Neural crest cell (in vitro differentiated cells): ENCODE results near the gene TBATA. TPM values are rescaled to one million over a fixed set of nuclear protein-coding genes. Genes with fewer than 3 reads are reported as not detected.
"Not testable (repeated sequence)": the region's sequence is repeated elsewhere in the genome, so short reads cannot be mapped to it uniquely, and the experiment has no call there.

Source experiments
- DNase-seq: peaks from one replicate; pipeline ENCODE4 v3.0.0; 2021; ENCODE audit warnings: low read depth, mixed read lengths, low spot score
- H3K27ac Mint-ChIP-seq: one replicate; pipeline ENCODE4 v1.8.0; 2021; ENCODE audit warnings: mild to moderate bottlenecking, mixed read lengths; ENCODE audit not compliant: unreplicated experiment
- H3K27me3 Mint-ChIP-seq: 2 replicates; pipeline ENCODE4 v1.8.0; 2021; ENCODE audit warnings: low read depth, mild to moderate bottlenecking, mixed read lengths
- H3K36me3 Mint-ChIP-seq: 2 replicates; pipeline ENCODE4 v1.8.0; 2021; ENCODE audit warnings: low read depth, mild to moderate bottlenecking, mixed read lengths
- H3K4me1 Mint-ChIP-seq: 2 replicates; pipeline ENCODE4 v1.8.0; 2021; ENCODE audit warnings: mixed read lengths
- H3K4me3 Mint-ChIP-seq: one replicate; pipeline ENCODE4 v1.8.0; 2021; ENCODE audit warnings: mild to moderate bottlenecking, mixed read lengths
- H3K9me3 Mint-ChIP-seq: 2 replicates; pipeline ENCODE4 v1.8.0; 2021; ENCODE audit warnings: mixed read lengths
- total RNA-seq: library from RNA; stranded (reverse); gene quantifications from 2 replicates; pipeline ENCODE4 v1.2.1, GENCODE V29; 2021
- TF ChIP-seq, protein P1 (sequence below): fragments of 200-600 bp; sonication (generic); conservative IDR thresholded peaks from 2 replicates; pipeline ENCODE4 v1.5.0; 2021; ENCODE audit warnings: antibody characterized with exemption, mild to moderate bottlenecking

The TBATA gene
- total RNA-seq, 1 donor from 2014 or later: not detected

DNA sequence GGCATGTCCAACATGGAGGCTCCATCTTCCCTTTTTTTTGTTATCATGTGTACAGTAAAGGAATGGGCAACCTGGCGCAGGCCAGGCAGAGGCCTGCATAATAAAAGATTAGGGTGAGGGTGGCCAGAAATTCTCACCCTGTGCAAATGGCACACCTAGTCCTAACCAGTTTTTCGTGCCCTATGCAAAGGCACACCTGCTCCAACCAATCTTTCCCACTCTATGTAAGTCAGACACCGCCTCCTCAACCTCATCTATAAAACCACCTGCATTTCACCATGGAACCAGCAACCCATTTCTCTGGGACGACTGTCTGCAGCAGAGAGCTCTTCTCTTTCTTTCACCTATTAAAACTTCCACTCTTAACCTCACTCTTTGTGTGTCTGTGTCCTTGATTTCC is 16.1 kb downstream of the TBATA start:
- TF ChIP-seq, protein P1, sequence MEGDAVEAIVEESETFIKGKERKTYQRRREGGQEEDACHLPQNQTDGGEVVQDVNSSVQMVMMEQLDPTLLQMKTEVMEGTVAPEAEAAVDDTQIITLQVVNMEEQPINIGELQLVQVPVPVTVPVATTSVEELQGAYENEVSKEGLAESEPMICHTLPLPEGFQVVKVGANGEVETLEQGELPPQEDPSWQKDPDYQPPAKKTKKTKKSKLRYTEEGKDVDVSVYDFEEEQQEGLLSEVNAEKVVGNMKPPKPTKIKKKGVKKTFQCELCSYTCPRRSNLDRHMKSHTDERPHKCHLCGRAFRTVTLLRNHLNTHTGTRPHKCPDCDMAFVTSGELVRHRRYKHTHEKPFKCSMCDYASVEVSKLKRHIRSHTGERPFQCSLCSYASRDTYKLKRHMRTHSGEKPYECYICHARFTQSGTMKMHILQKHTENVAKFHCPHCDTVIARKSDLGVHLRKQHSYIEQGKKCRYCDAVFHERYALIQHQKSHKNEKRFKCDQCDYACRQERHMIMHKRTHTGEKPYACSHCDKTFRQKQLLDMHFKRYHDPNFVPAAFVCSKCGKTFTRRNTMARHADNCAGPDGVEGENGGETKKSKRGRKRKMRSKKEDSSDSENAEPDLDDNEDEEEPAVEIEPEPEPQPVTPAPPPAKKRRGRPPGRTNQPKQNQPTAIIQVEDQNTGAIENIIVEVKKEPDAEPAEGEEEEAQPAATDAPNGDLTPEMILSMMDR: no peak
- H3K9me3 Mint-ChIP-seq: peaks cover 10% of the 10 kb centered on the region
- H3K4me3 Mint-ChIP-seq: no peak overlapping the region
- no peak overlapping the region for H3K27ac Mint-ChIP-seq
- H3K4me1 Mint-ChIP-seq: no peaks in the 10 kb centered on the region
- peaks cover 6% of the 10 kb centered on the region for H3K36me3 Mint-ChIP-seq
- H3K27me3 Mint-ChIP-seq: no peaks in the 10 kb centered on the region
- DNase-seq: no peak

DNA sequence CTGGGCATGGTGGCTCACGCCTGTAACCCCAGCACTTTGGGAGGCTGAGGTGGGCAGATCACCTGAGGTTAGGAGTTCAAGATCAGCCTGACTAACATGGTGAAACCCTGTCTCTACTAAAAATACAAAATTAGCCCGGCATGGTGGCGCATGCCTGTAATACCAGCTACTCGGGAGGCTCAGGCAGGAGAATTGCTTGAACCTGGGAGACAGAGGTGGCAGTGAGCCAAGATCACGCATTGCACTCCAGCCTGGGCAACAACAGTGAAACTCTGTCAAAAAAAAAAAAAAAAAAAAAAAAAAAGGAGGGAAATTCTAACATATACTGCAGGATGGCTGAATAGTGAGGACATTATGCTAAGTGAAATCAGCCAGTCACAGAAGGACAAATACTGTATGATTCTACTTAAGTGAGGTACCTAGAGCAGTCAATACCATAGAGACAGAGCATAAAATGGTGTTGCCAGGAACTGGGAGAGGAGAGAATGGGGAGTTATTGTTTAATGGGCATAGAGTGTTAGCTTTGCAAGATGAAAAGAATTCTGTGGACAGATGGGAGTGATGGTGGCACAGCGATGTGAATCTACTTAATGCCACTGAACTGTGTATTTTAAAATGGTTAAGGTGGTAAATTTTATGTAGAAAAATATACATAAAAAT is 17.0 kb downstream of the TBATA start:
- H3K27ac Mint-ChIP-seq, DNase-seq, H3K36me3 Mint-ChIP-seq, H3K4me1 Mint-ChIP-seq, H3K27me3 Mint-ChIP-seq, H3K4me3 Mint-ChIP-seq: not testable (repeated sequence)
- peaks cover 10% of the 10 kb centered on the region for H3K9me3 Mint-ChIP-seq

DNA sequence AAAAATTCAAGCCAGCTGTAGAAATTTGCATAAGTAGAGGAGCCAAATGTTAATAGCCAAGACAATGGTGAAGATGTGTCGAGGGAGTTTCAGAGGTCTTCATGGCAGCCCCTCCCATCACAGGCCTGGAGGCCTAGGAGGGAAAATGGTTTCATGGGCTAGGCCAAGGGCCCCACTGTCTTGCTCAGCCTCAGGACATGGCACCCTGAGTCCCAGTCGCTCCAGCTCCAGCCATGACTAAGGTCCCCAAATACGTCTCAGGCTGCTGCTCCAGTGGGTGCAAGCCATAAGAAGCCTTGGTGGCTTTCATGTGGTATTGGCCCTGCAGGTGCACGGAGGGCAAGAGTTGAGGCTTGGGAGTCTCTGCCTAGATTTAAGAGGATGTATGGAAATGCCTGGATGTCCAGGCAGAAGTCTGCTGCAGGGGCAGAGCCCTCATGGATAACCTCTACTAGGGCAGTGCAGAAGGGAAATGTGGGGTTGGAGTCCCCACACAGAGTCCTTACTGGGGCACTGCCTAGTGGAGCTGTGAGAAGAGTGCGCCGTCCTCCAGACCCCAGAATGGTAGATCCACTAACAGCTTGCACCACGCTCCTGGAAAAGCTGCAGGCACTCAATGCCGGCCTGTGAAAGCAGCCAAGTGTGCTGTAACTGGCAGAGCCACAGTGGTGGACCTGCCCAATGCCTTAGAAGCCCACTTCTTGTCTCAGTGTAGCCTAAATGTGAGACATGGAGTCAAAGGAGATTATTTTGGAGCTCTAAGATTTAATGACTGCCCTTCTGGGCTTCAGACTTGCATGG is 19.2 kb downstream of the TBATA start:
- peaks cover 19% of the 10 kb centered on the region for H3K4me1 Mint-ChIP-seq
- H3K9me3 Mint-ChIP-seq: peaks cover 10% of the 10 kb centered on the region
- H3K27ac Mint-ChIP-seq: no peak overlapping the region
- peaks cover 6% of the 10 kb centered on the region for H3K36me3 Mint-ChIP-seq
- H3K27me3 Mint-ChIP-seq: peaks cover 7% of the 10 kb centered on the region
- TF ChIP-seq, protein P1: no peak
- H3K4me3 Mint-ChIP-seq: no peak overlapping the region
- no peak for DNase-seq

DNA sequence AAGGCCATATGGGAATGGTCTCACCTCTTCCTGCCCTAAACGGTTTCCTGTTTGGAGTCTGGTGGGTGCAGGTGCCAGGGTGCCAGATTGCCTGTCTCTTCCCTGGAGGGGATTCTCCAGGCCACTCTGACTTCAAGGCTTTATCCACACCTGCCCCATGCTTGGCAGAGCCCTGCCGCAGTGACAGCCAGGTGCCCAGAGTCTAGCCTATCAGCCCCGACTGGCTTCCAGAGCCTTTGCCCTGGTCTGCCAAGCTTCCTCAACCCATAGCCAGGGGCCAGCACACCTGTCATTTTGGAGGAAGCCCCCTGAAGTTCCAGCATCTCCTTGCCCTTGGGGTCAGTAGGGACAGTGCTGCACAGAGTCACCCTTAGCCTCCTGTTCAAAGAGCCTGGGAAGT is 21.6 kb downstream of the TBATA start:
- peaks cover 11% of the 10 kb centered on the region for H3K27me3 Mint-ChIP-seq
- peaks cover 10% of the 10 kb centered on the region for H3K9me3 Mint-ChIP-seq
- TF ChIP-seq, protein P1: no peak
- H3K4me3 Mint-ChIP-seq: no peak overlapping the region
- H3K27ac Mint-ChIP-seq: no peak overlapping the region
- H3K36me3 Mint-ChIP-seq: peaks cover 6% of the 10 kb centered on the region
- H3K4me1 Mint-ChIP-seq: peaks cover 24% of the 10 kb centered on the region
- no peak for DNase-seq

DNA sequence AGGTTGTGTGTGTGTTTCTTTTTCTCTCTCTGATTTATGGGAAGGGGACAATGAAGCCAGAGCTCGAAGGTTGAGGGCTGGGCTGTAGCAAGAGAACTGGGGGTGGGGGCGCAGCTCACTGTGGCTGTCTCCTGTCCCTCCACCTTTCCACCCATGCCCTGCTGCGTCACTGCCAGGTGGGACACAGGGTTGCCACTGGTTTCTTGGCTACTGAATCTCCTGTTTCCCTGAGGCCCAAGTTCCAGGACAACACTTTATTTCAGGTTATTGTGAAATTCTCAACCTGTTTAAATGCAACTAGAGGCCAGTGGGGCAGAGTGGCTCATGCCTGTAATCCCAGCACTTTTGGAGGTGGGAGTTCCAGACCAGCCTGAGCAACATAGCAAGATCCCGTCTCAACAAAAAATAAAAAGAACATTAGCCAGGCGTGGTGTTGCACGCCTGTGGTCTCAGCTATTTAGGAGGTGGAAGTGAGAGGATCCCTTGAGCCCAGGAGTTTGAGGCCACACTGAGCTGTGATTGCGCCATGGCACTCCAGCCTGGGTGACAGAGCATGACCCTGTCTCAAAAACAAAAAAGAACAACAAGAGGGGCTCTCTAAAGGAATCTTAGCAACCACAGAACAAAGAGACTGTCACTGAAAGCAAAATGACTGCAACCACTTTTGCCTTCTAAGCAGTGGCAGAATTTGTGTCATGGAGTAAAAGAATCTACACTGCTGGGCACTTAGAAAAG is 22.6 kb downstream of the TBATA start:
- Mint-ChIP-seq H3K36me3 (peaks cover 6% of the 10 kb centered on the region), H3K9me3 (peaks cover 10% of the 10 kb centered on the region), H3K27ac (peak overlapping the region; percentile 54), H3K4me1 (peaks cover 24% of the 10 kb centered on the region), H3K27me3 (peaks cover 11% of the 10 kb centered on the region), H3K4me3 (no peak overlapping the region)
- TF ChIP-seq, protein P1: no peak
- DNase-seq: no peak
